GM19467 (cell line): ENCODE data around the gene CCL19.

Experiments used
- ATAC-seq: cut with Tn5 transposase; IDR thresholded peaks from one replicate; pipeline ENCODE4 v1.9.1; 2021; ENCODE audit warnings: mild to moderate bottlenecking, moderate library complexity; ENCODE audit not compliant: unreplicated experiment

The CCL19 gene

DNA sequence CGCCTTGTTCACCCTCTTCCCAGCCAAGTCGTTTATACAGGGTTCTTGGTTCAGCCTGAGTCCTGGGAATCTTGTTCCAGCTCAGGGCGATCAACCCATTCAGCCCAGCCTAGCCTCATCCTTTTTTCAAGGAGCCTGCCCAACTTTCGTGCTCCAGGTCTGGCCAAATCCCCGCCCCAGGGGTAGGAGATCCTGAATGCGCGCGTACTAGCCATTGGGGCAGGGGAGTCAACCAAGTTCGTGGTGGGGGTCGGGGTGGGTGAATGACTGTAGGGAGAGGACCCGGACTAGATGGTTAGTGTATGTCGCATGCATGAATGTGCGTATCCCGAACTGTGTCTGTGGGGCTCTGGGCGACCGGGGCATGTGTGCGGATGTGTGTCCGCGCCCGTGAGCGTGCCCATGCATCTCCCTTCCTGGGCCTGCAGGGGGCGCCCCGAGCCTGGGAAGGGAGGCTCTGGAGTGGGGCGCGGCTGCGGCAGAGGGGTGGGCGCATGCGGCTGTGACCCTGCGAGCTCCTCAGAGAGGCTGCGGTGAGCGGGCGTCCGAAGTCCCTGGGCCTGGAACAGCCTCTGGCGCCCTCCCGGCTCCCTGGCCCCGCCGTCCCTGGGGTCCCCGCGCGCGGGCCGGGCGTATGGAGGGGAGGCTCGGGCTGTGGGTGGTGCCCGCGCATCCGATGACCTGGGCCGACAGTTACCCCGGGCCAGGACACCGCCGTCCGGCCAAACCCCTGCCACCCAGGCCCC is 10.1 kb upstream of the CCL19 start:
- ATAC-seq: no peak

DNA sequence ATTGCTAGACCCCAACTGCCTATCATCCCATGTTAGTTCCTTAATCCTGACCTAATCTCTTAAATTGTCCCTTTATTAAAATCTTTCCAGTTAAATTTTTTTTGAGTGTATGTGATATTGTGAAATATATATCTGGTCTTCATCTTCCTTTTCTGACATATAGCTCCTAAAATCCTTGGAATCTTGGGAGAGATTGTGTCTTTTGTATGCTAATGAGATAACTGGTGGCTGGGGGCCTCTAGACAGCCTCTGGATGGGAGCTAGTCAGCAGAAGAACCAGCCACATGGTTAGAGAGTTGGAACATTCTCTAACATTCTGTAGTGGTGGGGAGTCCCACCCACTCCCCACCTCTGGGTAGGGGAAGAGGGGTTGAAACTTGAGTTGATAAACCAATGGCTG is 3.7 kb upstream of the CCL19 start:
- no peak for ATAC-seq

DNA sequence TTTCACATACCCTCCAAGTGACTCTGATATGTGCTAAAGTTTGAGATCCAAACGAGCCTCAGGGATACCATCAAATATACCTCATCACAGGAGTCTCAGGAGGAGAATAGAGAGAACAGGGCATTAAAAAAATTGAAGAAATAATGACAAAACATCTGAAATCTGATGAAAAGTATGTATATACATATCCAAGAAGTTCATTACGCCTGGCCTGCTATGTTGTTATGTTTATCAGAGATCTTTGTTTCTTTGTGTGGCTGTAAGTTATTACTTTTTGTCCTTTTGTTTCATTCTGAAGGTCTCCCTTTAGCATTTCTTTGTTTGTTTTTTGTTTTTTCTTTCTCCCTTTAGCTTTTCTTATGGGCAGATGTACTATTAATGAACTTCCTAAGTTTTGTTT is 2.5 kb upstream of the CCL19 start:
- no peak for ATAC-seq

DNA sequence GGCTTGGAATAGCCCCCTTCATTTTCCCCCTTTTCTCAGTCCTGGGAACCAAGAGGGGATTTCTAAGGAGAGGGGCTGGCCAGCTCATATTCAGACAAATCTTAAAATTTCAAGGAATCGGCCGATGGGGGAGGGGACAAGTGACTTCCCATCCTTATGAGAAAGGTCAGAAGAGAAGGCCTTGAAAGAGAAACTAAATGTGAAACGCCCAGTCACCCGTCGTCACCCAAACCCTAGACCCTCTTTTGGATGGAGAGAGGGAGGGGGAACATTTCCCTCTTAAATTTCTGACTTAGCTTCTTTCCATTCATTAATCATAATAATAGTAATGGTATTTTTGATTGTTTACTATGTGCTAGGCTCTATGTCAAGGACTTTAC is 850 bp upstream of the CCL19 start:
- ATAC-seq: no peak

DNA sequence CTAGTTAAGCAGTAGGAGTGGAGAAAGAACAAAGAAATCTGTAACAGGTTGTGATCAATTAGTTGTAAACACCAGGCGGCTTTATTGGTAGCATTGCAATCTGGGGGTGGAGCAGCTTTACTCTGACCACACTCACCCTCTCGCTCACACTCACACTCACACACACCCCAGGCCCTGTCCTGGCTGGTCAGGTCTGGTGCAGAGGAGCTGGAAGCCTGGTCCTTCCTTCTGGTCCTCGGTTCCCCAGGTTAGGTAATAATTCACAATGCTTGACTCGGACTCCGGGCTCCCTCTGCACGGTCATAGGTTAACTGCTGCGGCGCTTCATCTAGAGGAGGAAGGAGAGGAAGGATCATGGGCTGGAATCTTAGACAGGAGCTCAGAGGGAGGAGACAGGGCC is 1.6 kb downstream of the CCL19 start:
- no peak for ATAC-seq

DNA sequence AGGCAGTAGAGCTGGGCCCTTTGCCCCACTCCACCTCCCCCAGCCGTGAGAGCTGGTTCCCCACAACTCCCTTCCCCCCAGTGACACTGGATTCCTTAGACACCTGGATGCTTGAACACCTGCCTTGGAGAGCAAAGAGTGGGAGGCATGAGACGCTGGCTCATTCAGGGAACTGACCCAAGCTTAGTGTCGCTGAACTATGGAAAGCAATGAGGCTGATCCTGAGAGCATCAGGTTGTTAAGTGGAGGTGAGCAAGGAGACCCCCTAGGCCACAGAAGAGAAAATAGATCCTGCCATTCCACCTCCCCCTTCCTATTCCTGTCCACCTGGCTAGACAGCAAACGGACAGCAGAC is 2.0 kb downstream of the CCL19 start:
- ATAC-seq: no peak

DNA sequence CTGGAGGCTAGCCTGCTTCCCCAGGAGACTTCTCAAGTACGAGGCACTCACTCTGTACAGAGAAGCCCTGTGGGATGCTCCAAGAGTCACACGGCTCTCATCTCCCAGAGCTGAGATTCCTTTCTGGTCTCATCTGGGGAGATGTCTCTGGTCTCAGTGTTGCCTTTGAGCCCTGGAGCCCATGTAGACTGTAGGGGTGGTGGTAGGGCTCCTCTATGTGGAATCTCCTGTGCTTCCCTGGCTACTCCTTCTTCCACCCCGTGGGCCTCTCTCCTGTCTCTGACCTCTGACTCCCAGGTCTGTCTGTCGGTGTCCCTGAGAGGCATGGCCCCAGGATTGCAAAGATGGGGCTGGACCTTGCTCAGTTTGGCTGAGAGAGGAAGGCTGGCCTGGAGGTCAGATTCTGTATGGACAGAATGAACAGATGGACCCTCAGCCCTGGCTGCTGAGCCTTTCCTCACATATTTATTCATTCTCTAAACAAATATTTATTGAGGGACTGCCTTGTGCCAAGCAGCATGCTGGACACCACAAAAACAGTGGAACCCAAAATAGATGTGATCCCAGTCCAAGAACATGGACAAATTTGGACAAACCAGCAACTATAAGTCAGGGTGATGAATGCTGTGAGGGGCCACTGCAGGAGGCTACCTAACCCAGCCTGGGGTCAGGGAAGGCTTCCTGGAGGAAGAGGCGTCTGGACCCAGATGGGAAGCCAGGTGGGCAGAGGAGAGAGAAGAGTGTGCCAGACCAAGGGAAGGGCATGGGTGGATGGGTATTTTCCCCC is 2.6 kb downstream of the CCL19 start:
- ATAC-seq: no peak

DNA sequence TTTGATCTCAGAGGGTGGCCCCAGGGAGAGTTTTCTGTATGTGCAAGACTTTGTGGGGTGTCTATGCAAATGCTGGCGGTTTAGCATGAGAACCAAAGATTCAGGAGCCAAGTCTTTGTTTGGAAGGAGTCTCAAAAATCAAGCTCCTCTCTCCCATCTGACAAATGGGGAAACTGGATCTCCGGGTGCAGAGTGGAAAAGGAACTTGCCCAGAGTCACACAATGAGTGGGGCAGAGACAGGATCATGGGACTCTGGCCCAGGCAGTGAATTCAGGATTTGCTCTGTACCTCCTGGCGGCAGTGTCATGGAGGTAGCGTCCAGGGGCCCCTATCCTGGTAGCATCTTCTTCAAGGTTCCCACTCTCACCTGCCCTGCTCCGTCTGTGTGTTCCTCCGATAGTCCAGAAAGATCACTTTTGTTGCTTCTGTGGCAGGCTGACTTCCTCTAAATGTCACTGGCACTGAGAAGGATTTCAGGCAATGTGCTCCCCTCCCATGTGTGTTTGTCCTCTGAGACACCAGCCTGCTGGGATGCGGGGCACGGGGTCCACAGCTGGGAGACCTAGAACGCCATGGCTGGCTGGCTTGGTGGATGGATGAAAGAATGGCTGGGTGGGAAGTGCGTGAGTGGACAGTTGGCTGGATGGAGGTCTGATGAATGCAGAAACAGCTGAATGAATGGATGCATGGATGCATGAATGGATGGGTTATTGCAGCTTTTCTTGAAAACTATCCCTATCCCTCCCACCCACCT is 3.6 kb downstream of the CCL19 start:
- ATAC-seq: no peak

DNA sequence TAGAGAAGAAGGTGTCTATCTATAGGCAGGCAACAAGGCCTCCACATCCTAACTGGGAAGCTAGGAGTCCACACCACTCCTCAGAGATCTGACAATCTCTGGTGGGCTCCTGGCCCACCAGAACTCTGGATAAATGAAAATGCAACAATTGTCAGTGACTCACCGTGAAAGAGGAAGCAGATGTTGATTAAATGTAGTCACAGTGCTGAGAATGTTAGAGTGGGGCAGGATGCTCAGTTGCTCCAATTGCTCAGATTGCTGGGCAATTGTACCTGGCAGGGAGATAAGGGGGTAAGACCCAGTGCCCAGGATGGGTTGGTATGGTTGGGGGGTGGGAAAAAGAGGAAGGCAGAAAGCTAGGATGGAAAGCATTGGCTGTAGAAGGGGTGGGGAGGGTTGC is 4.3 kb downstream of the CCL19 start:
- no peak for ATAC-seq

DNA sequence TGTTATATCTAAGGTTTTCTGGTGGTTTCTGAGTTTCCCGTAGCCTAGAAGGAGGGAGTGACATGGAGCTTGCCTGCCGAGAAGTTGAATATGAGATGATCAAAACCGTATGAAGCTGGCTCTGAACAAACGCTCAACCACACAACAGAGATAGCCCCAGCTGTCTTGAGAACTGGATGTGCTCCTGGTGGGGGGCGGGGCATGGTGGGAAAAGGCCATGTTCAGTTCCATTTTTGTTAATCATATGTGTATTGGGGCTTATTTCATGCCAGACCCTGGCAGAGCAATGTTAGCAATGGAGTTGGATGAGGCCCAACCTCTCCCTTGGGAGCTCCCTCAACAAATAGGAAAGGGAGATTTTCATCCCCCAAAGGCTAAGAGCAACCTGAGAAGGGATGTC is 4.8 kb downstream of the CCL19 start:
- ATAC-seq: no peak

DNA sequence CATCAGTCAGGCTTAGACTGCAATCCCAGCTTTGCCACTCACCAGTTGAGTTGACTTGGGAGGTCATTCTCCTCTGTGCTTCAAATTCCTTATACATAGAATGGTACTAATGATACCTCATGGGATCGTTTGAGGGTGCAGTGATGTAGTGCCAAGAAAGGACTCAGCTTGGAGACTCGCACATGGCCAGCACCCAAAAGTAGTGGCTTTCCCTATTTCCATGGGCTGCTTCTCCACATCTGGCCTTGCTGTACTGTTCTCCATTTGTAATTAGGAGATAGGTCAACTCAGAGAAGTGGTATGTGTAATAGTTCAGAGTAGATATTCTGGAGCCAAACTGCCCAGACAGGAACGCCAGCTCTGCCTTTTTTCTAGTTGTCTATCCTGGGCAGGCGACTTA is 5.5 kb downstream of the CCL19 start:
- no peak for ATAC-seq

DNA sequence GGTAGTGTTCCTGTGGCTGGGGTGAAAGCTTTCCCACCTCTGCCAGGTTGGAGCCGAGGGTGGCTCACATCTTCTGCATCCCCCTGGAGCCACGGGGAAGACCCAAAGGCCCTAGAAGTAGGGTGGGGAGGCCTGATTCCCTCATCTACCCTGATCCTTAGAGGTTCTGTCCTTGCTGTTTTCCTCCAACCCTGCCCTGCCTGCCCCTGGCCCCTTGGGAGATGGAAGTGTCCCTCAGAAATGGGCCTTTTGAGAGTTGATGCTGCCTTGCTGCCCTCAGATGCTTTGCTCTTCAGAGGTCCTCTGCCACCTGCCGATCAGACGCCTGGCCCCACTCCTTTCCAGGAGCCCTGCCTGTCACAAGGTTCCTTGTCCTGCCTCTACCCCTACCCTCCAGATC is 6.3 kb downstream of the CCL19 start:
- no peak for ATAC-seq

DNA sequence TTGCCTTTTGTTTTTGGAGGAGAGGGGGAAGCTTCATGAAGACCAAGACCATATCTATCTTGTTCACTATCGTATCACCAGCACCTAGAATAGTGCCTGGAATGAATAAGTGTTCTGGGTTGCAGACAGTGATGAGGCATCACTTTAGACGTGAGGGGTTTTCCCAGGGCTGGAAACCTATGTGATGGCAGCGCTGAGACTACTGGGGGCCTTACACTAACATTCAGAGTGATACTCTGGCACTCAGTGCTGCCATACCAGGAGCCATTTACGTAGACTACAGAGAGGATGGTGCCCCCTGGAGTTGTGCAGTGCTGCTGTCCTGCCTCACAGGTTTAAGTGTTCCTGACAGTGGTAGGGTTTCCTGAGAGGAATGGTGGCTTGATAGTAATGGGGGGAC is 6.9 kb downstream of the CCL19 start:
- no peak for ATAC-seq

DNA sequence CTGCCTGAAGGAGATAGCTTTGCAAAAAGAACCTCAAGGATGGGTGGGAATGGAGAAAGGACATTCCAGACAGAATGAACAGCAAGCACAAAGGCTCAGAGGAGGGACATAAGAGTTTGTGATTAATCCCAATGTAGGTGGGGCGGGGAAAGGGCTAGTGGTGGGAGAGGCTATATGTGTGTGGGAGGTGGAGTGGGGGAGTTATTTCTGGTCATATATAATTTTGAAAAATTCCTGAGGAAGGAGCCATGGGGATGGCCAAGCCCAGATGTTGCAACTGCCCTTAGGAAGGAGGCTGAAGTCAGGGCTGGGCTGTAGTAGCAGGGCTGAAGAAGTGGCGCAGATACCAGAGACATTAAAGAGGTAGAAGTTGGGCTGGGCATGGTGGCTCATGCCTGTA is 15.2 kb downstream of the CCL19 start:
- no peak for ATAC-seq

DNA sequence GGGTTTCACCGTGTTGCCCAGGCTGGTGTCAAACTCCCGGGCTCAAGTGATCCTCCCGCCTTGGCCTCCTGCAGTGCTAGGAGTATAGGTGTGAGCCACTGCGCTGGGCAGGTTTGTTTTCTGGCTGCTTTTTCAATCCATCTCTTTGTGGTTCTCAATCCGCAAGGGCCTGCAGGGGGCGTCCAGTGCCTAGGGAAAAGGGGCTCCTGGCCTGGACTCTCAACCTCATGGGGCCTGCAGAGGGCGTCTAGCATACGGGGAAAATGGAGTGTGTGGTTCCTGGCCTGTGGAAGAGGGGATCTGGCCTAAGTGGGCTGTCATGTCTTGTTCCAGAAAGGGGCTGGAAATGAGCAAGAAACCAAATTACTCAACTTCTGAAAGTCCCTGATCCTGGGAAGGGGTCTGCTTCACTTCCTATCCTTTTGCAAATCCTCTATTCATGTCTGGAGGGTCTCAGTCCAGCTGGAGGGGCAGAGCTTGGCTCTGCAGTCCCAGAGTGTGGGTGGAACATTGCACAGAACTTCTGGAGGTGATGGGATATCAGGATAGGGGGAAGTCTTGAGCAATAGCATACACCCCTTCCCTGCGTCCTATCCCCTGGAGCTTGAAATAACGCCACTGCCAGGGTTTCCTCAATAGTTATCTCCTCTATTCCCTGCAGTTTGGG is 15.9 kb downstream of the CCL19 start:
- ATAC-seq: peak; percentile 61

DNA sequence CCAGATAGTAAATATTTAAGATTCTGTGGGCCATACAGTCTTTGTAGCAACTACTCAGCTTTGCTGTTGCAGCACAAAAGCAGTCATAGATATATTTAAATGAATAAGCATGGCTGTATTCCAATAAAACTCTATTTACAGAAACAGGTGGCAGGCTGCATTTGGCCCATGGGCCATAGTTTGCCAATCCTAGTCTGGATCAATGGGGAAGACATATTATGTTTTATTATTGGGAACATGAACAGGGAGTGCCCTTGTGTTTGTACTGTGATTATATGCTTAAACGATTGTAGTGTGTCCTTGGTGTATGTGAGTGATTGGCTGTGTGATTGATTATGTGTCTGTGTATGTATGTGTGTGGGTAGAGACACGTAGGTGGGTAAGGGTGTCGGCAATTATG is 16.6 kb downstream of the CCL19 start:
- ATAC-seq: no peak

DNA sequence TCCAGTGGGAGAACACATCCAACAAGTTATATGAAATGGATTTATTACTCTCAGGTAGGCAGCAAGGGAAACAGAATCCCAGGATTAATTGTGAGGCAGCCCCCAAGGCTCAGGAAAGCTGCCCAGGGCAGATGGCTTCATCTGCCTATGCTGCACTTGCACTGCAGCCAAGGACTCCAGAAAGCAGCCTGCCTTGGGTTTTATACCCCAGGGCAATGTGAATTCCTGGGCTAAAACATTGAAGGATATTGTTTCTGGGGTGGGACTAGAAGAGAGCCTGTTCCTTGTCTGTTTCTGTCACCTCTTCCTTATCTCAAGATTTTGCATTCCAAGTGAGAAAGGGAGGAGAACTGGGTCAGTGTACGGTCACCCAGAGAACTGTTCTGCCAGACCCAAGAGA is 19.8 kb downstream of the CCL19 start:
- no peak for ATAC-seq

DNA sequence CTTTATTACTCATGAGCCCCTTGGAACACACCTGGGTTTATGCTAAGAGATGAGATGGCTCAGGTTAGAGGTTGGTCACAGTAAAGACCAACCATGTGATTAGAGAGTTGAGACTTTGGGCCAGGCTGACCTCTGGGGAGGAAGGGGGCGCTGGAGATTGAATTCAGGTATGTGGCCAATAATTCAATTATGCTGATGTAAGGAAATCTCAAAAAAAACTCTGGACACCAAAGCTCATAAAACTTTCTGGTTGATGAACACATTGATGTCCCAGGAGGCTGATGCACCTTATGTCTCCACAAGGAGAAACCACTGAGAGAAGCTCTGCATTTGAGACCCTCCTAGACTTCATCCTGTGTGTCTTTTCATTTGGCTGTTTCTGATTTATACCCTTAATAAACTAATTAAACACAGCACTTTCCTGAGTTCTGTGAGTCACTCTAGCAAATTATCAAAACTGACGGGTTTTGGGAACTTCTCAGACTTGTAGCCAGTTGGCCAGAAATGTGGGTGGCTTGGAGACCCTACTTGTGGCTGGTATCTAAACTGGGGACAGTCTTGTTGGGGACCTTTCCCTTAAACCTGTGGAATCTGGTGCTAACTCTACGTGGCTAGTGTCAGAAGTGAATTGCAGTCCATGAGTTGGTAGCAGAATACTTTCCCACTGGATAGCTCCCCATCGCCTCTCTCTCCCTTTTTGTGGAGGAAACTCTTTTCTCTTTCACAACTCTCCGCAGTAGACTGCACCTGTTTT is 21.1 kb downstream of the CCL19 start:
- ATAC-seq: no peak

DNA sequence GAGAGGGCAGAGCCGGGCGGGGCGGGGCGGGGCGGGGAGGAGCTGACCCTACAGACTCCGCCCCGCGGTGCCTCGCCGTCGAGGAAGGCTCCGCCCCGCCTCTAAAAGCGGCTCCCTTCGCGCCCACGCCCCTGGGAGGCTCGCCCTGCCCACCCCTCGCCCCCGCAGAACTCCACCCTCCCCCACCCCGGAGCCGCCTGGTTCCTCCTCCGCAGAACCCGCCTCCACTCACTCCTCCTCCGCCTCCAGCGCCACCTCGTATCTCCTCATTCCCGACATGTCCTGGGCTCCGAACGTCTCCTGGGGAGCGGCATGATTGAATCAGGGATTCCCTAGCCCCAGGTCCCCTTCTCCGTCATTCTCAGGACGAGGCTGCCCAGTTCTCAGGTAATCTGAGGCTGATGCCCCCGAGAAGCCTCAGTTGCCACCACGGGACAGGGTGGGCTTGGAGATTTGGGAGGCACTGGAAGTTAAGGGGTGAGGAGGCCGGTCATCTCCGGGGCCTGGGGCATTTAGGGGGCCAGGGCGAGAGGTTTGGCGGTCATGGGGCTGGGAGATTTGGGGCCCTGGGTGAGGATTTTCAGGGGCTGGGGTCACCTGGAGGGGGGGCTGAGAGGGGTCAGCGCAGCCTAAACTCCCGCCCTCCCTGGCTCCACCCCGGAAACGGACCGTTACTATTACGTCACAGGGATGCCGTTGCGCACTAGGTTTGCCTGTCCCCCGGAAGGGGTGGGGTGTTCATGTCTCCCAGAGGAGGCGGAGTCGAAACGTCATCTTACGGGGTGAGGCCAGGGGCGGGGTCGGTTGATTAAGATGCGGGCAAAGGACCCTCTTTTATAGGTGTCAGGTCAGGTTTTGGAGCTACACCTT is 25.5 kb downstream of the CCL19 start:
- peak; percentile 52 for ATAC-seq

DNA sequence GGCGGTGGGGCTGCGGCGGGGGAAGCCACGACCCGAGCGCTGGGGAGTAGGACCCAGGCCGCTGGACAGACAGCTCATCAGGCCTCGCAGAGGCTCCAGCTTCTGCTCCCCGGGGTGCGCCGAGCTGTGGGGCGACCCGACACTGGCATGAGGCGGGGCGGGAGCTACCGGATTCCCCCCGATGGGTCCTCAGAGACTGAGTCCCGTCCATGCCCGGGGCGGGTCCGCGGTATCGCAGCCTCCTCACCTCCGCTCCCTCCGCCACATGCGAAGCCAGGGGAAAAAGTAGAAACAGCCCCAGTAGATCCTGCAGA is 26.1 kb downstream of the CCL19 start:
- ATAC-seq: no peak
